GM12878 (cell line): ENCODE measurements around the gene PLEKHS1. TPM values are rescaled to one million over a fixed set of nuclear protein-coding genes. Genes with fewer than 3 reads are reported as not detected.

Source experiments
- ATAC-seq: fragments of 200-7000 bp; cut with Tn5 transposase; 3 replicates; pipeline ENCODE4 v1.9.1; 2020; ENCODE audit warnings: mild to moderate bottlenecking, moderate library complexity
- BruUV-seq: library from RNA; stranded (reverse); fragments of 400-500 nt; replicated peaks from 2 replicates; lab custom pipeline; 2021; lab: Mats Ljungman, UMichigan
- CTCF ChIA-PET: fragments of 300-600 bp; sonication (Branson Sonifier 250); formaldehyde crosslinking; extraction: SDS; loops from one replicate; lab custom pipeline; 2021; ENCODE audit warnings: inconsistent platforms; lab: Yijun Ruan, JAX
- POLR2A ChIA-PET: fragments of 350-600 bp; formaldehyde crosslinking; extraction: SDS; loops from one replicate; lab custom pipeline; 2021; ENCODE audit warnings: inconsistent platforms; lab: Charles Lee
- RAD21 ChIA-PET: fragments of 300-600 bp; sonication (Branson Sonifier 250); formaldehyde crosslinking; loops from one replicate; lab custom pipeline; 2023; ENCODE audit warnings: antibody characterized with exemption; ENCODE audit not compliant: unreplicated experiment; lab: Charles Lee
- SMC1A ChIA-PET: fragments of 300-600 bp; sonication (Branson Sonifier 250); formaldehyde crosslinking; loops from one replicate; lab custom pipeline; 2023; ENCODE audit not compliant: unreplicated experiment, uncharacterized antibody; lab: Charles Lee
- DNase-seq: peaks from one replicate; pipeline ENCODE4 v3.0.0-alpha.2; 2011; ENCODE audit warnings: low read depth, low spot score
- FAIRE-seq: peaks from 3 replicates; lab custom pipeline; 2011; peaks lifted over from hg19 to GRCh38; lab: Jason Lieb, UNC
- H2AFZ ChIP-seq: 2 replicates; pipeline ENCODE4 v1.6.0; 2011; ENCODE audit warnings: low read depth, low read length, control low read depth; ENCODE audit not compliant: control insufficient read depth
- H3K27ac ChIP-seq: 2 replicates; pipeline ENCODE4 v1.5.1; 2011; ENCODE audit warnings: control low read depth; ENCODE audit not compliant: control insufficient read depth, insufficient read depth
- H3K27me3 ChIP-seq, 2 experiments: replicated peaks in 1 of 2; 2 replicates each; pipeline versions ENCODE4 v1.6.0 to v1.6.1; 2011; ENCODE audit warnings: low read length in 1 of 2; ENCODE audit not compliant: control insufficient read depth in 2 of 2, insufficient read depth in 2 of 2
- H3K36me3 ChIP-seq, 2 experiments: 2 replicates each; pipeline ENCODE4 v1.5.1; 2011; ENCODE audit warnings: low read length in 1 of 2; ENCODE audit not compliant: control insufficient read depth in 2 of 2, insufficient read depth in 2 of 2
- H3K4me1 ChIP-seq: 2 replicates; pipeline ENCODE4 v1.6.1; 2011; ENCODE audit warnings: mild to moderate bottlenecking, low read length, moderate library complexity, mixed read lengths; ENCODE audit not compliant: control insufficient read depth, insufficient read depth
- H3K4me2 ChIP-seq: 2 replicates; pipeline ENCODE4 v1.6.0; 2011; ENCODE audit warnings: control low read depth; ENCODE audit not compliant: control insufficient read depth, insufficient read depth
- H3K4me3 ChIP-seq: fragments of 200-600 bp; sonication (generic); 2 replicates; pipeline ENCODE4 v1.5.1; 2016
- H3K79me2 ChIP-seq: 2 replicates; pipeline ENCODE4 v1.6.0; 2011; ENCODE audit warnings: low read length; ENCODE audit not compliant: control insufficient read depth, insufficient read depth
- H3K9ac ChIP-seq: 2 replicates; pipeline ENCODE4 v1.8.0; 2011; ENCODE audit warnings: low read length, control low read depth, mixed read lengths; ENCODE audit not compliant: control insufficient read depth, insufficient read depth
- H3K9me3 ChIP-seq: replicated peaks from 3 replicates; pipeline ENCODE4 v1.5.1; 2011; ENCODE audit warnings: mild to moderate bottlenecking, low read length; ENCODE audit not compliant: control insufficient read depth, insufficient read depth
- H4K20me1 ChIP-seq: 2 replicates; pipeline ENCODE4 v1.6.0; 2011; ENCODE audit not compliant: control insufficient read depth, insufficient read depth
- ATF2 ChIP-seq: IDR thresholded peaks from 2 replicates; pipeline ENCODE4 v1.6.1; 2012; ENCODE audit warnings: low read length, inconsistent platforms
- CREM ChIP-seq: IDR thresholded peaks from 2 replicates; pipeline ENCODE4 v1.6.1; 2014; ENCODE audit warnings: antibody characterized with exemption, low read depth
- EED ChIP-seq: sonication (generic); IDR thresholded peaks from 2 replicates; pipeline ENCODE4 v1.6.1; 2016; ENCODE audit warnings: antibody characterized with exemption, low read depth
- ETV6 ChIP-seq, 2 experiments: fragments of 450-650 bp in 1 of 2; IDR thresholded peaks in 1 of 2; conservative IDR thresholded peaks in 1 of 2; 2 replicates each; pipeline ENCODE4 v1.6.1; 2014; ENCODE audit warnings: antibody characterized with exemption in 1 of 2, borderline replicate concordance in 1 of 2, low read depth in 1 of 2, mild to moderate bottlenecking in 1 of 2, moderate library complexity in 1 of 2
- FOXK2 ChIP-seq: fragments of 450-650 bp; IDR thresholded peaks from 2 replicates; pipeline ENCODE4 v1.6.1; 2017; ENCODE audit warnings: mild to moderate bottlenecking, moderate library complexity
- HDAC2 ChIP-seq: fragments of 200-600 bp; sonication (generic); IDR thresholded peaks from 2 replicates; pipeline ENCODE4 v1.6.1; 2017
- IRF4 ChIP-seq: IDR thresholded peaks from 2 replicates; pipeline ENCODE4 v1.6.1; 2011; ENCODE audit warnings: low read depth, low read length
- KLF5 ChIP-seq: fragments of 450-650 bp; IDR thresholded peaks from 2 replicates; pipeline ENCODE4 v1.6.1; 2014; ENCODE audit warnings: mild to moderate bottlenecking; ENCODE audit not compliant: partially characterized antibody
- NFXL1 ChIP-seq: fragments of 450-650 bp; IDR thresholded peaks from 2 replicates; pipeline ENCODE4 v1.6.1; 2017; ENCODE audit warnings: antibody characterized with exemption, mild to moderate bottlenecking, borderline replicate concordance
- NR2C2 ChIP-seq: IDR thresholded peaks from 2 replicates; pipeline ENCODE4 v1.6.1; 2011; ENCODE audit warnings: borderline replicate concordance, low read depth; ENCODE audit not compliant: control insufficient read depth, insufficient read length
- PAX8 ChIP-seq: fragments of 450-650 bp; IDR thresholded peaks from 2 replicates; pipeline ENCODE4 v1.6.1; 2017; ENCODE audit warnings: mild to moderate bottlenecking, moderate library complexity
- PML ChIP-seq: IDR thresholded peaks from 2 replicates; pipeline ENCODE4 v1.6.1; 2012; ENCODE audit warnings: low read length, inconsistent platforms
- RB1 ChIP-seq: fragments of 450-650 bp; formaldehyde crosslinking; IDR thresholded peaks from 2 replicates; pipeline ENCODE4 v1.6.1; 2017; ENCODE audit warnings: mild to moderate bottlenecking, borderline replicate concordance
- TARDBP ChIP-seq: IDR thresholded peaks from 2 replicates; pipeline ENCODE4 v1.6.1; 2016; ENCODE audit warnings: borderline replicate concordance
- TCF12 ChIP-seq: IDR thresholded peaks from 2 replicates; pipeline ENCODE4 v1.6.1; 2011; ENCODE audit warnings: low read depth, mild to moderate bottlenecking, low read length
- ZBTB33 ChIP-seq: fragments of 450-650 bp; IDR thresholded peaks from 2 replicates; pipeline ENCODE4 v1.6.1; 2017; ENCODE audit warnings: mild to moderate bottlenecking
- WGBS: methylation state at CpG from one replicate; pipeline ENCODE4 v1.1.6; 2016; ENCODE audit warnings: low lambda C conversion rate; ENCODE audit not compliant: insufficient replicate concordance, insufficient coverage; ENCODE audit errors: missing lambda C conversion rate; 5-methylcytosine and 5-hydroxymethylcytosine counted together
- in situ Hi-C: fragments of 300-500 bp; cut with MboI; formaldehyde crosslinking; loops from 9 replicates; pipeline ENCODE4 v1.14.3; 2018; ENCODE audit warnings: mixed read lengths
- intact Hi-C: fragments of 100-400 bp; cut with micrococcal nuclease; formaldehyde crosslinking; loops from one replicate; pipeline ENCODE4 v1.14.2; 2022; ENCODE audit not compliant: unreplicated experiment
- polyA plus RNA-seq, 11 experiments: library from polyadenylated mRNA; depleted of rRNA in 4 of 11; unstranded in 6 of 11; stranded (reverse) in 5 of 11; fragments of >200 nt; fragmentation: Nextera tagmentation in 4 of 11; fragmentation: Illumina TruSeq in 1 of 11; extraction: Ambion mirVana in 4 of 11; extraction: Trizol in 1 of 11; gene quantifications; 1 replicate in 1 of 11; 2 replicates in 10 of 11; pipeline versions ENCODE4 v1.2.1 to v1.2.3, GENCODE V29; 2011 to 2016; ENCODE audit warnings: inconsistent platforms in 2 of 11, missing spikeins in 2 of 11, low read depth in 1 of 11
- total RNA-seq, 4 experiments: library from RNA; depleted of rRNA in 3 of 4; stranded (reverse); fragments of >200 nt in 3 of 4; fragmentation: Illumina TruSeq in 1 of 4; extraction: Trizol in 1 of 4; gene quantifications; 2 replicates each; pipeline versions ENCODE4 v1.2.1 to v1.2.3, GENCODE V29; 2013 to 2021
- TF ChIP-seq, protein P1 (sequence below): fragments of 450-650 bp; formaldehyde crosslinking; IDR thresholded peaks from 2 replicates; pipeline ENCODE4 v1.5.0; 2022; ENCODE audit warnings: mild to moderate bottlenecking, missing genetic modification characterization

Gene PLEKHS1
- total and polyA plus RNA-seq, 10 of the 15 experiments (the other 5 are each of a cell fraction or from before 2014, with no cell fraction given): 0.04 to 0.17 TPM; not detected in 8

GRCh38 chr10:113732160-113732881, 19.2 kb upstream of the PLEKHS1 start:
- ChIA-PET RAD21 (no interaction called here), SMC1A (interaction anchor here (0.5 to 1.2 kb wide), 3 partner anchors 8 to 833 kb away, joined by 3 to 6 read pairs (median 4); no protein-coding TSS in a partner anchor), CTCF (interaction anchor here (0.7 to 2.1 kb wide), 4 partner anchors 10 to 363 kb away, joined by 3 to 7 read pairs (median 5); no protein-coding TSS in a partner anchor), POLR2A (no interaction called here)
- Histone ChIP-seq H3K4me1 (no peaks in the 10 kb centered on the region), H4K20me1 (no peaks in the 10 kb centered on the region), H3K9ac (no peak overlapping the region), H3K36me3 (peaks cover 0 to 26% of the 10 kb centered on the region in 2 experiments; a peak in 1 of 4 replicates), H3K4me3 (no peak overlapping the region), H3K4me2 (no peak overlapping the region), H3K9me3 (no peaks in the 10 kb centered on the region; the same call in 2 of the 3 replicates), H3K27ac (no peak overlapping the region), H3K79me2 (no peaks in the 10 kb centered on the region), H3K27me3 (no peaks in the 10 kb centered on the region), H2AFZ (no peak overlapping the region)
- in situ Hi-C loops (no loop called here), intact Hi-C loops (no loop called here)
- 65% methylated on average over 9 of the region's 9 CpGs for WGBS
- TF ChIP-seq FOXK2 (no peak), CREM (no peak), KLF5 (no peak), PAX8 (no peak), ETV6 (conservative IDR thresholded peaks at IDR 0.05 in 1 of 2, IDR thresholded peaks at IDR 0.05 in 1 of 2; ENCODE audit: borderline replicate concordance in 1 of 2, low read depth in 1 of 2) (no peak), NFXL1 (no peak), ATF2 (no peak), PML (no peak), EED (no peak), TCF12 (no peak), IRF4 (no peak), NR2C2 (no peak), HDAC2 (no peak), ZBTB33 (no peak), RB1 (no peak), TARDBP (no peak)
- TF ChIP-seq, protein P1, sequence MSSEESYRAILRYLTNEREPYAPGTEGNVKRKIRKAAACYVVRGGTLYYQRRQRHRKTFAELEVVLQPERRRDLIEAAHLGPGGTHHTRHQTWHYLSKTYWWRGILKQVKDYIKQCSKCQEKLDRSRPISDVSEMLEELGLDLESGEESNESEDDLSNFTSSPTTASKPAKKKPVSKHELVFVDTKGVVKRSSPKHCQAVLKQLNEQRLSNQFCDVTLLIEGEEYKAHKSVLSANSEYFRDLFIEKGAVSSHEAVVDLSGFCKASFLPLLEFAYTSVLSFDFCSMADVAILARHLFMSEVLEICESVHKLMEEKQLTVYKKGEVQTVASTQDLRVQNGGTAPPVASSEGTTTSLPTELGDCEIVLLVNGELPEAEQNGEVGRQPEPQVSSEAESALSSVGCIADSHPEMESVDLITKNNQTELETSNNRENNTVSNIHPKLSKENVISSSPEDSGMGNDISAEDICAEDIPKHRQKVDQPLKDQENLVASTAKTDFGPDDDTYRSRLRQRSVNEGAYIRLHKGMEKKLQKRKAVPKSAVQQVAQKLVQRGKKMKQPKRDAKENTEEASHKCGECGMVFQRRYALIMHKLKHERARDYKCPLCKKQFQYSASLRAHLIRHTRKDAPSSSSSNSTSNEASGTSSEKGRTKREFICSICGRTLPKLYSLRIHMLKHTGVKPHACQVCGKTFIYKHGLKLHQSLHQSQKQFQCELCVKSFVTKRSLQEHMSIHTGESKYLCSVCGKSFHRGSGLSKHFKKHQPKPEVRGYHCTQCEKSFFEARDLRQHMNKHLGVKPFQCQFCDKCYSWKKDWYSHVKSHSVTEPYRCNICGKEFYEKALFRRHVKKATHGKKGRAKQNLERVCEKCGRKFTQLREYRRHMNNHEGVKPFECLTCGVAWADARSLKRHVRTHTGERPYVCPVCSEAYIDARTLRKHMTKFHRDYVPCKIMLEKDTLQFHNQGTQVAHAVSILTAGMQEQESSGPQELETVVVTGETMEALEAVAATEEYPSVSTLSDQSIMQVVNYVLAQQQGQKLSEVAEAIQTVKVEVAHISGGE: no peak
- no peak for FAIRE-seq
- no TSS peak for BruUV-seq
- ATAC-seq: no peak
- no peak for DNase-seq
